ACHN (cell line): ENCODE data around the gene APOBEC3C.
"Not testable (repeated sequence)": the region's sequence is repeated elsewhere in the genome, so short reads cannot be mapped to it uniquely, and the experiment has no call there.

Experiments
- DNase-seq: peaks from one replicate; pipeline ENCODE4 v3.0.0-alpha.2; 2015
- in situ Hi-C: cut with HindIII; loops from 2 replicates; pipeline ENCODE4 v1.10.0; 2017; ENCODE audit warnings: low sequenced_read_pairs, low pct_ligation_motif_present, low pct_unique_long_range_greater_than_20kb

The APOBEC3C gene

GRCh38 chr22:38981005-38981991, 32.8 kb upstream of the APOBEC3C start:
- peak; percentile 72 for DNase-seq
- in situ Hi-C loops = no loop called here

GRCh38 chr22:38981992-38982927, 31.8 kb upstream of the APOBEC3C start, which contains the start of gene APOBEC3B:
APOBEC3B (plus strand) TSS chr22:38982347; CDS start chr22:38982454, 107 bp downstream.
- in situ Hi-C loops = no loop called here
- DNase-seq = peak; percentile 96

GRCh38 chr22:38984224-38984623, 29.8 kb upstream of the APOBEC3C start:
- DNase-seq = no peak
- in situ Hi-C loops = no loop called here

- peak; percentile 49 for DNase-seq
- in situ Hi-C loops = not testable (repeated sequence)
Observed at GRCh38 chr22:38984784-38985757, 29.0 kb upstream of the APOBEC3C start.

DNA sequence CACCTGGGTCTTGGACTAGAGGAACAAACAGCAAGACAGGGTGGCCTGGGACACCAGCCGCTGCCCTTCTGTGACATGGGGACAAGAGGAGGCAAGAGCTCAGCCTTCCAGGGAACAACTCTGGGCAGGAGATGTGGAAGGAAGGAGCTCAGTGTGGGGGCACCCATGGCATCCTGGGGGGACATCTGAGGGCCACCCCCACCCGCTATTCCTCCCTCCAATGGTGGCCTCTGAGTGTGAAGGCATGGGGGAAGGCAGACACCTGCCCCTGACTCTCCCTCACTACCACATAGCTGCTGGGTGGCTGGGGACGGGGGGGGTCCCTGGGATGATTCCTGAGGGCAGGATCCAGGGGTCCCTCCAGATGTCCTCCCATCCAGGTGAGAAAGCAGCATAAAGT, 27.4 kb upstream of the APOBEC3C start:
- no peak for DNase-seq
- in situ Hi-C loops = no loop called here

DNA sequence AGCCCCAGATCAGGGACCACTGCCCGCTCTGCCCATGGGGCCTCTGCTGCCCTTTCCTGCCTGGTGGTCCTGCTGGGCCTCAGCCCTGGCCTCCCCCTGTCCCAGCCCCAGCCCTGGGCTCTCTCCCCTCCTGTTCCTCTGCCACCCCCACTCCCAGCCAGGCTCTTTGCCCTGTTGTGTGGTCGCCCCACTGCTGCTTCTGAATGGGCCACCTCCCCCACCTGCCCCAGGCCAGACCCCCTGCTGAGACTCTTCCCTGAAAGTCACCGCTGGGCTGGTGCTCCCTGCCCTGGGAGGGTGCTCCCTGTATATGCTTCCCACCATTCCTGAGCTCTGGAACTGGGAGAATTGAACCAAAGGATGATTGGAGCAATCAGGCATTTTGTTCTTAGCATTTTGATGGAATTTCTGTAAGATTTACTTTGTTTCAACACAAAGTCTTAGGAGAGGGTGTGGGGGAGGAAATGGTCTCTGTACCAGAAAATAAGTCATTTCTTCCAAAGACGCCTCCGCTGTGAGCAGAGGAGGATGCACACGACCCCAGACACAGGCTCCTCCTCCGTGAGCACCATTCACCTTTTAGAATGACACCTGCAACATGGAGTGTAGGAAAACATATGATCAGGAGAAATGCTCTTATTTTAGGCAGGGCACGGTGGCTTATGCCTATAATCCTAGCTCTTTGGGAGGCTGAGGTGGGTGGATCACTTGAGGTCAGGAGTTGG, 26.7 kb upstream of the APOBEC3C start:
- no peak for DNase-seq
- in situ Hi-C loops = no loop called here

DNA sequence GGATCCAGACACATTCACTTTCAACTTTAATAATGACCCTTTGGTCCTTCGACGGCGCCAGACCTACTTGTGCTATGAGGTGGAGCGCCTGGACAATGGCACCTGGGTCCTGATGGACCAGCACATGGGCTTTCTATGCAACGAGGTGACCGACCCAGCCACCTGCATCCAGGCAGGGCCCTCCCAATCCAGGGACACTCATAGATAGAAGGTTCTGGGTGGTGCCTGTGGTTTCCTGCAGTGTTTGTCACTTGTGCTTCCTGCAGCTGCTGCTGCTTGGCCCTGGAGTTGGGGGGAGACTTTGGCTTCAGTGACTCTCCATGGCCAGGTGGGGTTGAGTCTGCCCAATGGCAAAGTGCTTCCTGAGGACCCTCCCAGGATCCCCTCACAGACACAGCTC, 24.6 kb upstream of the APOBEC3C start:
- in situ Hi-C loops = no loop called here
- DNase-seq = no peak

DNA sequence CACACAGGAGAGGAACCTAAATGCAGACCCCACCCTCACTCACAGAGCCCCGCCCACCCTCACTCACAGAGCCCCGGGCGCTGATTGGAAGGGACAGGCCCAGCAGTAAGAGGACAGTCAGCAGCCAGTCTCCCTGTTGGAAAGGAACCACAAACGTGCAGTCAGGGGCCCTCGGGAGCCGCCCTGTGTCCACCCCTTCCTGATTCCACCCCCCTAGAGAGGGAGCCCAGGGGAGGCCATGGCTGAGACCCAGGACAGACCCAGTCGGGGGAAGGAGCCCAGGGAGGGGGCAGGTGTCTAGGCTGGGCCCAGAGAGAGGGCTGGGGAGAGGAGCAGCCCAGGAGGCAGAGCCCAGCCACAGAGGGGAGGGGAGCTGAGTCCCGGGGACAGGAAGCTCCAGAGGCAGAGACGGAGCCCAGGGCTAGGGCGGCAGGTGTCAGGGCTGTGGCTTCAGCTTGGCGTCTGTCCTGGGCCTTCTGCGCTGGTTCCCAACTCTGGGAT, 21.1 kb upstream of the APOBEC3C start:
- in situ Hi-C loops = not testable (repeated sequence)

DNA sequence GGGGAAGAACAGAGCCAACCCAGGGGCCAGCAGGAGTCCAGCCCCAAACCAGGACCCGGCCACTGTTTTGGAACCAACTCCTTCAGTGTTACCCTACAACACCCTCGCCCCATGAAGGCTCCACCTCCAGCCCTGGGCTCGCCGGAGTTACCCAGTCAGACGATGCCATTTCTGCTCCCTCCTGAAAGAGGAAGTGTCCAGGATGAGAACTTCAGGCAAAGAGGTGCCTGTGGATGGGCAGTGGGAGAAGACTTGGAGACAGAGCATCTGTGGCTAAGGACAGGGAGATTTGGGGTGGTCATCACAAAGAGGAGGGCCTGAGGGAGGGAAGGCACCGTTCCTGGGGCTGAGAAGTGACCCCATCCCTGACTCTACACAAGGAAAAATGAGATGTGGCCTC, 18.0 kb upstream of the APOBEC3C start:
- in situ Hi-C loops = no loop called here
- no peak for DNase-seq

More for the DNA sequence above, 21.1 kb upstream of the APOBEC3C start:
- not testable (repeated sequence) for DNase-seq

DNA sequence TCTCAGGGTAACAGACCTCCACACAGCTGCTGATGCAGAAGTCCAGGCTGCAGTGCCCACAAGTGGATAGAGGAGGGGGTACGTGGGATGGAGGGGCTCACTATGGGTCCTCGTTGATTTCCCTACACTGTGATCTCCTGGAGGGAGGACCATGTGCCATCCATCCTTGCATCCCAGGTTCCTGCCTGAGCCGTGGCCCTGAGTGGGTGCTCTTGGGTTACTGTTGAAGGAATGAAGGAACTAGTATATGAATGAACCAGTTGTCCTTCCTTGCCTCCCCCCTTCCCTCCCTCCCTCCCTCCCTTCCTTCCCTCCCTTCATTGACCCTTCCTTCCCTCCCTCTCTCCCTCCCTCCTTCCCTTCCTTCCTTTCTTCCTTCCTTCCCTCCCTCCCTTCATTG, 16.5 kb upstream of the APOBEC3C start:
- in situ Hi-C loops = no loop called here
- DNase-seq = no peak

GRCh38 chr22:39003165-39003638, 10.9 kb upstream of the APOBEC3C start:
- in situ Hi-C loops = no loop called here
- DNase-seq = peak; percentile 79

DNA sequence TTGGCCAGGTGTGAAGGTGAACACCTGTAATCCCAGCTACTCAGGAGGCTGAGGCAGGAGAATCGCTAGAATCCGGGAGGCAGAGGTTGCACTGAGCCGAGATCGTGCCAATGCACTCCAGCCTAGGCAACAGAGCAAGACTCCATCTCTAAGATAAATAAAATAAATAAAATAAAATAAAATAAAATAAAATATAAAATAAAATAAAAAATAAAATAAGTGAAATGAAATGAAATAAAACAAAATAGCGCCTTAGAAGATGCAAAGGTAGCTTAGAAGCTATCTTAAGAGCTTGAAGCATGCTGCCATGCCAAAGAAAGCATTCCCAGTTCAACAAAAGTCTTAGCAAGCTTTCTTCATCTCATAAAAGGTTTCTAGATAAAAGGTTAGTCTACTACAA, 6.9 kb upstream of the APOBEC3C start:
- no peak for DNase-seq
- in situ Hi-C loops = no loop called here

- DNase-seq, in situ Hi-C loops: not testable (repeated sequence)
Observed at GRCh38 chr22:39008271-39008850, 5.7 kb upstream of the APOBEC3C start.

- DNase-seq = no peak
- in situ Hi-C loops = no loop called here
Observed at GRCh38 chr22:39010946-39011345, 3.1 kb upstream of the APOBEC3C start.

DNA sequence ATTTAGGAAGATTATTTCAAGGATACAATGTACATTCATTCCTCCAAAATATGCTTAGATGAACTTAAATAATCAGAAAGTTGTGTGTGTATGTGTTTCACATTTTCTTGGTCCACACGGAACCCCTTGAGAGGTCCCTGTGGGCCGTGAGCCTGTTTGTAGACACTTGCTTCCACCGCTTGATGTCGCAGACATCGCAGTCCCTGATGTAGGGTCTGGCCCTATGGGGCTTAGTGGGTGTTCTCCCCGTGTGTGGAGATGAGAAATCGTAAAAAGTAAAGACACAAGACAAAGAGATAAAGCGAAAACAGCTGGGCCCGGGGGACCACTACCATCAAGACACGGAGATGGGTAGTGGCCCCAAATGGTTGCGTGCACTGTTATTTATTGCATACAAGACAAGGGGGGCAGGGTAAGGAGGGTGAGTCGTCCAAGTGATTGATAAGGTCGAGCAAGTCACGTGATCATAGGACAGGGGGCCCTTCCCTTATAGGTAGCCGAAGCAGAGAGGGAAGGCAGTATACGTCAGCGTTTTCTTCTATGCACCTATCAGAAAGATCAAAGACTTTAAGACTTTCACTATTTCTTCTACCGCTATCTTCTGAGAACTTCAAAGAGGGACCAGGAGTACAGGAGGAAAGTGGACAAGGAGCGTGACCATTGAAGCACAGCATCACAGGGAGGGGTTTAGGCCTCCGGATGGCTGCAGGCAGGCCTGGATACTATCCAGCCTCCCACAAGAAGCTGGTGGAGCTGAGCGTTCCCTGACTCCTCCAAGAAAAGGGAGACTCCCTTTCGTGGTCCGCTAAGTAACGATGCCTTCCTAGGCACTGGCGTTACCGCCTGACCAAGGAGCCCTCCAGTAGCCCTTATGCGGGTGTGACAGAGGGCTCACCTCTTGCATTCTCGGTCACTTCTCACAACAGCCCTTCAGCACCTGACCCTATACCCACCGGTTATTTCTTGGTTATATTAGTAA, 1.2 kb upstream of the APOBEC3C start:
- no peak for DNase-seq
- in situ Hi-C loops = no loop called here

DNA sequence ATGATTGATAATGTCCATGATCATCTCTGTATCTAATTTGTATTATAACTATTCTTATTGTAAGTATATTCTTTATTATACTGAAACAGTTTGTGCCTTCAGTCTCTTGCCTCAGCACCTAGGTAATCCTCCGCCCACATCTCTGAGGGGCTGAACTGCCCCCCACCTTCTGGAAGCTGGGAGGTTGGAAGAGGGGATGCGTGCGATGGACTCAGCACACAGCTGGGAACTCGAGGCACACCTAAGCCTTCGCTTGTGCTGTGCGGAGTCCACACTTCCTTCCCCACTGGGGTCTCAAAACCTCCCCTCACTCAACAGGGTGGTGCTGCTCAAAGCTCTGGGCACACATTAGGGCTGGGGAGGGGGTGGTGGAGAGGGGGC, 506 bp upstream of the APOBEC3C start:
- in situ Hi-C loops, DNase-seq: not testable (repeated sequence)
